GM18507 (cell line): Measurements from ENCODE around the gene PCDHGA10.
"Not testable (repeated sequence)": the region's sequence is repeated elsewhere in the genome, so short reads cannot be mapped to it uniquely, and the experiment has no call there.

Experiments
- DNase-seq: peaks from one replicate; pipeline ENCODE4 v3.0.0; 2011; ENCODE audit warnings: low read depth; ENCODE audit not compliant: insufficient read length; ENCODE audit errors: extremely low spot score
- FAIRE-seq: peaks from 2 replicates; lab custom pipeline; 2011; peaks lifted over from hg19 to GRCh38; lab: Jason Lieb, UNC

PCDHGA10 gene

GRCh38 chr5:141389153-141390042, 23.4 kb upstream of the PCDHGA10 start:
- FAIRE-seq (no peak), DNase-seq (no peak)

DNA sequence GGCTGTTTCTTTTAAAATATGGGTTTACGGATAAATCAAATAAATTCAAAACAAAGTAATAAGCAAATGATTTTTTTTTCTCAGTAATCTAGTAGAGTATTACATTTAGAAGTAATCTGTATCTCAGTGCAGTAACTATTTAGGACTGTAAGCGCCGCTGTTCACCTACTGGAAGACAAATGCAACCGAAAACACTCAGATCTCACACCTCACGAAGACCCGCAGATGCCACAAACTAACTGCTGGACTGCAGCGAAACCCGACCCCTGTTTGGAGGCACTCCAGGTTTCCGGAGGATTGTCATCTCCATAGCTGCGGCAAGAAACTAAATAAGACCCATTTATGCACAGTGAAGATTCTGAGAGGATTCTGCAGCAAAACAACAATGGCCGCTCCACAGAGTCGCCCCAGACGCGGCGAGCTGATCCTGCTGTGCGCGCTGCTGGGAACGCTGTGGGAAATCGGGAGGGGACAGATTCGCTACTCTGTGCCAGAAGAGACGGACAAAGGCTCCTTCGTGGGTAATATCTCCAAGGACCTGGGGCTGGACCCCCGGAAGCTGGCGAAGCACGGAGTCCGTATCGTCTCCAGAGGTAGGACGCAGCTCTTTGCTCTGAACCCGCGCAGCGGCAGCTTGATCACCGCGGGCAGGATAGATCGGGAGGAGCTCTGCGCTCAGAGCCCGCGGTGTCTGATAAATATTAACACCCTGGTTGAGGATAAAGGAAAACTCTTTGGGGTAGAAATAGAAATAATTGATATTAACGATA, 20.2 kb upstream of the PCDHGA10 start, which contains the start of gene PCDHGA8:
PCDHGA8 (plus strand) TSS at position 205 of the 770 bp plus-strand sequence; CDS start at position 386, 181 bp downstream.
- FAIRE-seq (no peak), DNase-seq (no peak)

GRCh38 chr5:141393267-141393666, 19.5 kb upstream of the PCDHGA10 start:
- DNase-seq (no peak), FAIRE-seq (no peak)

- not testable (repeated sequence) for DNase-seq, FAIRE-seq
These were observed 18.2 kb upstream of the PCDHGA10 start for GRCh38 chr5:141394401-141395187.

DNA sequence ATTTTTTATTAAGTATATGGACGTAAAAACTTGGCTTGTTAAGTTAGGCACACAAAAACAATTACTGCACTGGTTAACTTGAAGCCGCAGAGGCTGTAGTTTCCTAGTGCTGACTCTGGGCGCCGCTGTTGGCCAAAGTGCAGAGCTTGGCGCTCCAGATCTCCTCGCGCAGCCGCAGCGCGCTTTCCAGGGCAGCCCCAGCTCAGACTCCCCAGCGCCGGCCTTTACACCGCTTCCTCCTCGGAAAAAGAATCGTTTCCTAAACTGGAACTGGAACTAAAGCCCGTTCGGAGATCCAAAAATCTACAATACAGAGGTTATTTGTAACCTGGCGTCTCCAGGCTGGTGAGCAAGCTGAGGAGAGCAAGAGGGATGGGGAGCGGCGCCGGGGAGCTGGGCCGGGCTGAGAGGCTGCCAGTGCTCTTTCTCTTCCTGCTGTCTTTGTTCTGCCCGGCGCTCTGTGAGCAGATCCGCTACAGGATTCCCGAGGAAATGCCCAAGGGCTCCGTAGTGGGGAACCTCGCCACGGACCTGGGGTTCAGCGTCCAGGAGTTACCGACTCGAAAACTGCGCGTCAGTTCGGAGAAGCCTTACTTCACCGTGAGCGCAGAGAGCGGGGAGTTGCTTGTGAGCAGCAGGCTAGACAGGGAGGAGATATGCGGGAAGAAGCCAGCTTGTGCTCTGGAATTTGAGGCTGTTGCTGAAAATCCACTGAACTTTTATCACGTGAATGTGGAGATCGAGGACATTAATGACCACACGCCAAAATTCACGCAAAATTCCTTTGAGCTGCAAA, 14.8 kb upstream of the PCDHGA10 start, which contains the start of gene PCDHGB5:
PCDHGB5 (plus strand) TSS at position 192 of the 796 bp plus-strand sequence; CDS start at position 373, 181 bp downstream.
- not testable (repeated sequence) for DNase-seq, FAIRE-seq

DNA sequence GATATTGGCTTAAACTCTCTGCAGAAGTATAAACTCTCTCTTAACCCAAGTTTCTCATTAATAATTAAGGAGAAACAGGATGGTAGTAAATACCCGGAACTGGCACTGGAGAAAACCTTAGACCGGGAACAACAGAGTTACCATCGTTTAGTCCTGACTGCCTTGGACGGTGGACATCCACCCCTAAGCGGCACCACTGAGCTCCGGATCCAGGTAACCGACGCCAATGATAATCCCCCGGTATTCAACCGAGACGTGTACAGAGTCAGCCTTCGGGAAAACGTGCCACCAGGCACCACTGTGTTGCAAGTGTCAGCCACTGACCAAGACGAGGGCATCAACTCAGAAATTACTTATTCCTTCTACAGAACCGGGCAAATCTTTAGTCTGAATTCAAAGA, 14.2 kb upstream of the PCDHGA10 start:
- no peak for DNase-seq
- FAIRE-seq, result no peak

DNA sequence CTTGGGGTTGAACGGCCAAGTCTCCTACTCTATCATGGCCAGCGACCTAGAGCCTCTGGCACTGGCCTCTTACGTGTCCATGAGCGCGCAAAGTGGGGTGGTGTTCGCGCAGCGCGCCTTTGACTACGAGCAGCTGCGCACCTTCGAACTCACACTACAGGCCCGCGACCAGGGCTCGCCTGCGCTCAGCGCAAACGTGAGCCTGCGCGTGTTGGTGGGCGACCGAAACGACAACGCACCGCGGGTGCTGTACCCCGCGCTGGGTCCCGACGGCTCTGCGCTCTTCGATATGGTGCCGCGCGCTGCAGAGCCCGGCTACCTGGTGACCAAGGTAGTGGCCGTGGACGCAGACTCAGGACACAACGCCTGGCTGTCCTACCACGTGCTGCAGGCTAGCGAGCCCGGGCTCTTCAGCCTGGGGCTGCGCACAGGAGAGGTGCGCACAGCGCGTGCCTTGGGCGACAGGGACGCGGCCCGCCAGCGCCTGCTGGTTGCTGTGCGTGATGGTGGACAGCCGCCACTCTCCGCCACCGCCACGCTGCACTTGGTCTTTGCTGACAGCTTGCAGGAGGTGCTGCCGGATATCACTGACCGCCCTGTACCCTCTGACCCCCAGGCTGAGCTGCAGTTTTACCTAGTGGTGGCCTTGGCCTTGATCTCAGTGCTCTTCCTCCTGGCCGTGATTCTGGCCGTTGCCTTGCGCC, 13.1 kb upstream of the PCDHGA10 start:
- FAIRE-seq, result no peak
- DNase-seq, result no peak

- FAIRE-seq (no peak), DNase-seq (no peak)
These were observed 10.1 kb upstream of the PCDHGA10 start, which contains the start of gene PCDHGA9 for GRCh38 chr5:141402553-141403243. Gene PCDHGA9 (plus strand): TSS chr5:141402778. CDS start chr5:141402953, 175 bp downstream.

GRCh38 chr5:141403387-141403786, 9.4 kb upstream of the PCDHGA10 start:
- FAIRE-seq, result no peak

DNA sequence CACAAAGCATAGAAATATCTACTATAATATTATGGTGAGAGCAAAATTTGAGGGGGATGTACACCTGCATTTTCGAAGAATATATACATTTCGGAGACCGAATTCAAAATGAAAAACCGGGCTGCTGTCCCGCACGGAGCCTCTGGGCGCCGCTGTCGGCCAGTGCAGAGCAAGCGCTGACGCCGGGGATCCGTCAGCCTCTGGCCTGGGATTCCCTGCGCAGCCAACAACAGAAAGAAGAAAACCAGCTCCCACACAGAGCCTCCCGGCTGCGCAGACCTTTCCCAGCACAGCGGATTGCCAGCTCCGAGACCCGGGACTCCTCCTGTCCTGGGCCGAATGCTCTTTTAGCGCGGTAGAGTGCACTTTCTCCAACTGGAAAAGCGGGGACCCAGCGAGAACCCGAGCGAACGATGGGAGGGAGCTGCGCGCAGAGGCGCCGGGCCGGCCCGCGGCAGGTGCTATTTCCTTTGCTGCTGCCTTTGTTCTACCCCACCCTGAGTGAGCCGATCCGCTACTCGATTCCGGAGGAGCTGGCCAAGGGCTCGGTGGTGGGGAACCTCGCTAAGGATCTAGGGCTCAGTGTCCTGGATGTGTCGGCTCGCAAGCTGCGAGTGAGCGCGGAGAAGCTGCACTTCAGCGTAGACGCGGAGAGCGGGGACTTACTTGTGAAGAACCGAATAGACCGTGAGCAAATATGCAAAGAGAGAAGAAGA, 4.8 kb upstream of the PCDHGA10 start, which contains the start of gene PCDHGB6:
PCDHGB6 (plus strand) TSS at position 232 of the 716 bp plus-strand sequence; CDS start at position 414, 182 bp downstream.
- not testable (repeated sequence) for DNase-seq, FAIRE-seq

More at GRCh38 chr5:141403387-141403786, 9.4 kb upstream of the PCDHGA10 start:
- DNase-seq, result no peak

GRCh38 chr5:141409598-141410306, 3.0 kb upstream of the PCDHGA10 start:
- FAIRE-seq, result no peak
- no peak for DNase-seq

- FAIRE-seq (no peak), DNase-seq (no peak)
These were observed 1.2 kb upstream of the PCDHGA10 start for GRCh38 chr5:141411575-141411974.

DNA sequence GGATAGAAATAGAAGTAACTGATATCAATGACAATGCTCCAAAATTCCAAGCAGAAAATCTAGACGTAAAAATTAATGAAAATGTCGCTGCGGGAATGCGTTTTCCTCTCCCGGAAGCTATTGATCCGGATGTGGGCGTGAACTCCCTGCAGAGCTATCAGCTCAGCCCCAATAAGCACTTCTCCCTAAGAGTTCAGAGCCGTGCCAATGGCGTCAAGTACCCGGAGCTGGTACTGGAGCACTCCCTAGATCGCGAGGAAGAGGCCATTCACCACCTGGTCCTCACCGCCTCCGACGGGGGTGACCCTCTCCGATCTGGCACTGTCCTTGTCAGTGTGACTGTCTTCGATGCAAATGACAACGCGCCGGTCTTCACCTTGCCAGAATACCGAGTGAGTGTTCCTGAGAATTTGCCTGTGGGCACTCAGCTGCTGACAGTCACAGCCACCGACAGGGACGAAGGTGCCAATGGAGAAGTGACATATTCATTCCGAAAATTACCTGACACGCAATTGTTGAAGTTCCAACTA, 818 bp downstream of the PCDHGA10 start:
- FAIRE-seq (no peak), DNase-seq (no peak)

- not testable (repeated sequence) for FAIRE-seq
These were observed 1.9 kb downstream of the PCDHGA10 start for GRCh38 chr5:141414548-141415274.

GRCh38 chr5:141415275-141415618, 2.5 kb downstream of the PCDHGA10 start:
- not testable (repeated sequence) for FAIRE-seq, DNase-seq

More at GRCh38 chr5:141414548-141415274, 1.9 kb downstream of the PCDHGA10 start:
- not testable (repeated sequence) for DNase-seq
